MG63 (cell line): ENCODE results near the gene ADAP1. TPM values are rescaled to one million over a fixed set of nuclear protein-coding genes. Genes with fewer than 3 reads are reported as not detected.
"Not testable (repeated sequence)": the region's sequence is repeated elsewhere in the genome, so short reads cannot be mapped to it uniquely, and the experiment has no call there.

Source experiments
- DNase-seq: peaks from one replicate; pipeline ENCODE4 v3.0.0-alpha.2; 2020
- H3K27me3 ChIP-seq: fragments of 250-450 bp; sonication (Bioruptor Pico); 2 replicates; pipeline ENCODE4 v1.5.1; 2020; ENCODE audit warnings: mild to moderate bottlenecking, moderate library complexity
- H3K36me3 ChIP-seq: fragments of 250-450 bp; sonication (Bioruptor Pico); 2 replicates; pipeline ENCODE4 v1.5.1; 2020; ENCODE audit warnings: mild to moderate bottlenecking, moderate library complexity
- H3K4me3 ChIP-seq: fragments of 250-450 bp; sonication (Bioruptor Pico); 2 replicates; pipeline ENCODE4 v1.5.1; 2020; ENCODE audit warnings: mild to moderate bottlenecking, moderate library complexity
- H3K9me3 ChIP-seq: fragments of 250-450 bp; sonication (Bioruptor Pico); 2 replicates; pipeline ENCODE4 v1.5.1; 2020; ENCODE audit warnings: mild to moderate bottlenecking, moderate library complexity
- total RNA-seq: library from RNA; depleted of rRNA; stranded (reverse); fragments of >200 nt; shearing (Covaris generic); gene quantifications from 2 replicates; pipeline ENCODE4 v1.2.3, GENCODE V29; 2014; ENCODE audit warnings: low replicate concordance

The ADAP1 gene
- total RNA-seq, 1 experiment from 2014 or later, result 9.6 TPM

DNA sequence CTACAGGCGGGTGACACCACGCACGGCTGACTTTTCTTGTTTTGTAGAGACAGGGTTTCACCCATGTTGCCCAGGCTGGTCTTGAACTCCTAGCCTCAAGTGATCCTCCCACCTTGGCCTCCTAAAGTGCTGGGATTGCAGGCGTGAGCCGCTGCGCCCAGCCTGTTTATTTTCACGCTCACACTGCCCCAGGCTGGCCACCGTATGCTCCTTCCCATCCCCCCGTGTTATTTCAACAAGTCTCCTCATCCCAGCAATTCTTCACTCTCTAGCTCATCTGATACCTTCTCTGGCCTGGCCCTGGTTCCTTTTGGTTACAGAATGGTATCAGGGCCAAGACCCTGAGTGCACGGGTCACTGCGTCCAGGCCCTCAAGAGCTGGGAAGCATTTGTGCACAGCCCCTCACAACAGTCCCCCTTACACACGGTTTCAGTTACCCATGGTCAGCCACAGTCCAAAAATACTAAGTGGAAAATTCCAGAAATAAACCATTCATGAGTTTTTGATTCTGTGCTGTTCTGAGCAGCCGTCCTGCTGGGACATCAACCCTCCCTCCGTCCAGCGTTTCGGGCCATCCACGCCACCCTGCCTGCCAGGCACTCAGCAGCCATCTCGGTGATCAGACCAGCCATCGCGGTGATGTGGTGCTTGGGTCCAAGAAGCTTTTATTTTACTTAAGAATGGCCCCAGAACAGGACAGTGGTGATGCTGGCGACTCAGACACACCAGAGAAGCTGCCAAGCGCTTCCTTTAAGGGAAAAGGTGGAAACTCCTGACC lies 12.0 kb upstream of the ADAP1 start:
- Histone ChIP-seq H3K27me3 (no peaks in the 10 kb centered on the region), H3K36me3 (peaks cover 31% of the 10 kb centered on the region), H3K4me3 (no peak overlapping the region), H3K9me3 (no peaks in the 10 kb centered on the region)
- DNase-seq, result no peak

DNA sequence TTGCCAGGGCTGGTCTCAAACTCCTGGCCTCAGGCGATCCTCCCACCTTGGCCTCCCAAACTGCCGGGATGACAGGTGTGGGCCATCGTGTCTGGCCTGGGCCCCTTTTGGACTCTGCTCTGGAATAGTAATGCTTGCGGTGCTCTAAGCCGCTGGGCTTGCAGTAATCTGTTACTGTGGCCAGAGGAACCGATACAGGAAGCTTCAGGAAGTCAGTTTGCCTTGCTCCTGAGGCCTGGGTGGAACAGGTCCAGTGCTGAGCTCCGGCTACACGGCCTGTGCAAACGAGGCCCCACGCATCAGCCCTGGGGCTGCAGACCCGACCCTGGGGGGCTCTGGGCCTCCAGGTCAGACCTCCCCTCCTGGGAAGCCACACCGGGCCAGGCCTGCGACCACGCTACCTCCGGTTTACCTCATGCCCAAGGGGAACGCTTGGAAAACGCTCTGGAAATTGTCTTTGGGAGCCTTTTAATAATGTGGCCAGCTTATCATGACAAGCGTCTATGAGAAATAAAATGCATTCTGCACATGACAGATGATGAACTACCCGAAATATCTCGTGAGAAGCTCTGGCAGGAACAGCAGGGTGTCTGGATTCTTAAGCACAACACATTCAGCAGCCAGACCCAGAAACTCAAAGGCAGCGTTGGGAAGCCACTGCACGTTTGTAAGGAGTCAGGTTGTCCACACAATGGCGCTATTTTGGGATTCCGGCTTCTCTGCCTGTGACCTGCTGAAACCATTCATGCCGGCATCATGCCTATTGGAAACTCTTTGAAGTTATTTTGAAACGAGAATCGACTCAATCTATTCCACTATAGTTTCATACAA lies 10.1 kb upstream of the ADAP1 start:
- peak; percentile 59 for DNase-seq
- Histone ChIP-seq H3K27me3 (no peaks in the 10 kb centered on the region), H3K4me3 (no peak overlapping the region), H3K9me3 (no peaks in the 10 kb centered on the region), H3K36me3 (peaks cover 25% of the 10 kb centered on the region)

- Histone ChIP-seq H3K36me3 (peaks cover 16% of the 10 kb centered on the region), H3K4me3 (no peak overlapping the region), H3K27me3 (no peaks in the 10 kb centered on the region), H3K9me3 (no peaks in the 10 kb centered on the region)
- no peak for DNase-seq
These were observed 9.0 kb upstream of the ADAP1 start for GRCh38 chr7:963236-964078.

GRCh38 chr7:962401-963081 lies 8.1 kb upstream of the ADAP1 start:
- H3K27me3 ChIP-seq, result no peaks in the 10 kb centered on the region
- no peak overlapping the region for H3K4me3 ChIP-seq
- no peaks in the 10 kb centered on the region for H3K9me3 ChIP-seq
- H3K36me3 ChIP-seq, result peaks cover 9% of the 10 kb centered on the region
- DNase-seq, result no peak

DNA sequence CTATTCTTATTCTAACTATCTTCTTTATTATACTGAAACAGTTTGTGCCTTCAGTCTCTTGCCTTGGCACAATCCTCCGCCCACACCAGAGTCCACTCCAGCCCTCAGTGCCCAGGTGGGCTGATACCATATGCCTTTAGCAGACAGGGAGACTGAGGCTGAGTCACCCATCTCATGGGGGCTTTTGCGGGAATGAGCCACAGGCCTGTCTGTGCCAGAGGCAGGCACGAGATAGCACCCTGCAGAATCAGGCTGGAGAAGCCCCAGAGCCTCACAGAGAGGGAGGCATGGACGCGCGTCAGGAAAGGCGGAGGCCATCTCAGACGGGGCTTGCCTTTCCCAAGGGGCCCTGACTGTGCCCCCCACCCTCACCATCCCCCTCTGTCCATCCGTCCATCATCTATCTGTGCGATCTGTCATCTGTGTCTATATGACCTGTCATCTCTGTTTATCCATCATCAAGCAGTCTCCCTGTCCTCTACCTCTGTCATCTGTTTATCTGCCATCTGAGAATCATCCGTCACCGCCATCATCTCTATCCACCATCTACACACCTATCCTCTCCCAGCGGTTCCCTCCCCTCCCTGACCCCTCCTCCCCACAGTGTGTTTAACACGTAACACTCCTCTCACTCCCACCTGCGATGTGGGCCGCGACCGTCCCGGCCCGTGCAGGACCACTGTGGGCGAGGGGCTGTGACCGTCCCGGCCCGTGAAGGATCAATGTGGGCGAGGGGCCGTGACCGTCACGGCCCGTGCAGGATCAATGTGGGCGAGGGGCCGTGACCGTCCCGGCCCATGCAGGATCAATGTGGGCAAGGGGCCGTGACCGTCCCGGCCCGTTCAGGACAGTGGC lies 7.3 kb upstream of the ADAP1 start:
- Histone ChIP-seq H3K27me3 (no peaks in the 10 kb centered on the region), H3K36me3 (peaks cover 2% of the 10 kb centered on the region; the same call in 1 of the 2 replicates), H3K9me3 (no peaks in the 10 kb centered on the region), H3K4me3 (no peak overlapping the region)
- DNase-seq, result no peak

GRCh38 chr7:960972-961371 lies 6.5 kb upstream of the ADAP1 start:
- not testable (repeated sequence) for DNase-seq, H3K9me3 ChIP-seq, H3K36me3 ChIP-seq, H3K27me3 ChIP-seq, H3K4me3 ChIP-seq

DNA sequence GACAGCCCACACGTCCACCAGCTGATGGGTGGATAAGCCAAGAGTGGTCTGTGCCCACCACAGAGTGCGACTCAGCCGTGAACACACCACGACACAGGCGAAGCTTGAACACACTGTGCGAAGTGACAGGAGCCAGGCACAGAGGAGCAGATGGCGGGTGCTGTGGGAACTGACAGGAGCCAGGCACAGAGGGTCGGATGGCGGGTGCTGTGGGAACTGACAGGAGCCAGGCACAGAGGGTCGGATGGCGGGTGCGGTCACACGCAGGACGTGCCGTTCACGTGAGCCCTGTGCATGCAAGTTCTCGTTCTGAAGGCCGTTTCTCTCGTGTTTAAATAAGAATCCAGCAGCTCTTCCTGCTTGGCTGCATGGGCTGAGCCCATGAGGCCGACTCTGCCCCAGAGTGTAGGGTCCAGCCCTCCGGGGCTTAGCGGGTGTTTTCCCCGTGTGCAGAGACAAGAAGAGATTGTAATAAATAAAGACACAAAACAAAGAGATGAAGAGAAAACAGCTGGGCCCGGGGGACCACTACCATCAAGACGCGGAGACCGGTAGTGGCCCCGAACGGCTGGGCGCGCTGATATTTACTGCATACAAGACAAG lies 5.9 kb upstream of the ADAP1 start:
- Histone ChIP-seq H3K27me3 (no peaks in the 10 kb centered on the region), H3K9me3 (no peaks in the 10 kb centered on the region), H3K4me3 (no peak overlapping the region), H3K36me3 (no peaks in the 10 kb centered on the region)
- no peak for DNase-seq

- not testable (repeated sequence) for H3K27me3 ChIP-seq, DNase-seq, H3K9me3 ChIP-seq, H3K4me3 ChIP-seq, H3K36me3 ChIP-seq
These were observed 5.3 kb upstream of the ADAP1 start for GRCh38 chr7:959740-960139.

DNA sequence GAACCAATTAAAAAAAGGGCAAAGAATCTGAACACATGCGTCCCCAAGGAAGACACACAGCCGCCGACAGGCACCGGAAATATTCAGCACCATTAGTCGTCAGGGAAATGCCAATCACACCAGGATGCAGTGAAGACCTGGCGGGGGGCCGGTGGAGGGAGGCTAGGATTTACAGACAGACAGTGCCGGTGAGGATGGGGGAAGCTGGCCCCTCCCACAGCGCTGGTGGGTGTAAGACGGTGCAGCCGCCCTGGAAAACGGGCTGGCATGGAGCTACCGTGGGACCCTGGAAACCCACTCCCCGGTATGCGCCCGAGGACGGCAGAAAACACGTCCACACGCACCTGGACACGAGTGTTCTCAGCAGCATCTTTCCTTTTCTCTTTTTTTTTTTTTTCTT lies 4.8 kb upstream of the ADAP1 start:
- H3K4me3 ChIP-seq, result no peak overlapping the region
- DNase-seq, result no peak
- H3K9me3 ChIP-seq, result no peaks in the 10 kb centered on the region
- H3K36me3 ChIP-seq, result no peaks in the 10 kb centered on the region
- no peaks in the 10 kb centered on the region for H3K27me3 ChIP-seq

DNA sequence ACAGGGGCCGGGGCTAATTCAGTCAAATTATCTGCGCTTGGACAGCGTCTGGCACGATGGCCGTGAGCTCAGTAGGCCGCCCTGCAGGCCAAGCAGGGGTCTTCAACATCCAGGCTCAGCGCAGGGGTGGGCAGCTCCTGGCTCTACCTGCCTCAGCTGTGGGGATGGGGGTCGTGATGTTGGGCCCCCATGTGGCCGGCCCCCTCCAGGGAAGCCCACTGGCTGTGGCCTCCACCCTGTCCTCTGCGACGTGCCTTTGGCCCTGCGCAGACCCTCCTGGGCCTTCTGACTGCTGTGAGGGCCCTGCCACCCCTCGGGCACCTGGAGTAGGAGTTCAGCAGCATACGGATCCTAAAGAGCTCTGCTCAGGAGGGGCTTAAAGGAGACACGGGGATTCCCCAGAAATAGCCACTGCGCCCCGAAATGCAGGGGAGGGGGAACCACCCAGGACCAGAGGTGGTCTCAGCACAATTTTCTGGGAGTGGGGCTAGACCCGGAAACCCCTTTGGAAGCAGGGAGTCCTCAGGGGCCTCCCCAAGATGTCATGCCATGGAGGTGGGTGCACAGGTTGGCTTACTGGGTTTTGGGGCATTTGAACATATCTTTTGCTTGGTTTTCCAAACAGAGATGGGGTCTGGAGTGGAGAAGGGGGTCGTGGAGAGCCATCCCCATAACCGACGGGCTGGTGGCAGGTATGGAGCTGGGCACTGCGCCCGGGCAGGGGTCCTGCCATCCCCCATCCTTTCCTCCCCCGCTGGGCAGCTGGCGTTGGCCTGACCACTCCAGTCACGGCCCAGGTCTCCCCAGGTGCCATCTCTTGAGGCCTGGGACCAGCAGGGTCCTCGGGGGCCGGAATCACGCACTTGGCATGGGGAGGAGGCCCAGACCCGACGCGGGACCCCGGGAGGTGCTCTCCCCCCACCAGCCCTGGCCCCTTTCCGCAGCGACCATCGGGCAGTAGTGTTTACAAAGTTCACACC lies 4.0 kb upstream of the ADAP1 start:
- no peak for DNase-seq
- no peaks in the 10 kb centered on the region for H3K27me3 ChIP-seq
- no peaks in the 10 kb centered on the region for H3K9me3 ChIP-seq
- H3K4me3 ChIP-seq, result no peak overlapping the region
- no peaks in the 10 kb centered on the region for H3K36me3 ChIP-seq

DNA sequence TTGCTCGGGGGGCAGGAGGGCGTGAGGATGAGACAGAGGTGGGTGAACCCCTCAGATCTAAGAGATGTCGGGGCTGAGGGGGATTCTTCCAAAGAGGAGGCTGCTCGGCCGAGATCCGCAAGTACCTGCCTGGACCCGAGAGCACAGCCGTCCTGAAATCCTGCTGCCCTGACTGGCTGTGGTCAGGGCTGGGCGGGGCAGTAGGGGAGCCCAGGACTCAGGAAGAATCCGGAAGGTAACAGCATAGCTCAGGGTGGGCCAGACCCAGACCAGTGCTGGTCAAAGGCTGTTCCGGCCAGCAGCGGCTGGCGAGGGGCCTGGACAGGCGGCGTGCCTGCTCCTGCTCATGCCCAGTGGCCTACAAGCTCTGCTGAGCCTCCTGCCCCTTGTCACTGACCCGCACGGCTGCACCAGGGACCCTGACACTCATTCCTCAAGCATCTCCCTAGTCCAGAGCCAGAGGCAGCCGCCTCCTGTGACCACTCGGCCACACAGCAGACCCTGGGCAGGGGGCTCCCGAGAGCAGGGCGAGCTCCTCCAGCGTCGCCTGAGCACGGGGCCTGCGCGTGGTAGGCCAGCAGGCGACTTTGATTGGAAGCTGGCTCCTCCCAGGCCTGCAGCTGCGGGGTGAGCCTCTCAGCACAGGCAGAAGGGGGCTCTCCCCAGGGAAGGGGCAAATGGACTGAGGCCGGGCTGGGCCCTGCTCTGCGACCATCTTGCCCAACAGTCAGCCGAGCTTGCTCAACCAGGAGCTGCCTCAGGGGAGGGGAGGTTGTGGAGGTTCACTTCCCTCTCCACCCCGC lies 3.1 kb upstream of the ADAP1 start:
- Histone ChIP-seq H3K9me3 (no peaks in the 10 kb centered on the region), H3K36me3 (no peaks in the 10 kb centered on the region), H3K4me3 (no peak overlapping the region), H3K27me3 (no peaks in the 10 kb centered on the region)
- no peak for DNase-seq

GRCh38 chr7:956031-956430 lies 1.6 kb upstream of the ADAP1 start:
- no peaks in the 10 kb centered on the region for H3K27me3 ChIP-seq

GRCh38 chr7:953547-954327 lies 743 bp downstream of the ADAP1 start:
- Histone ChIP-seq H3K27me3 (no peaks in the 10 kb centered on the region), H3K36me3 (no peaks in the 10 kb centered on the region), H3K4me3 (peak overlapping the region; percentile 12; the same call in 1 of the 2 replicates), H3K9me3 (no peaks in the 10 kb centered on the region)
- no peak for DNase-seq

More at GRCh38 chr7:956031-956430, 1.6 kb upstream of the ADAP1 start:
- DNase-seq, result no peak
- Histone ChIP-seq H3K9me3 (no peaks in the 10 kb centered on the region), H3K36me3 (no peaks in the 10 kb centered on the region), H3K4me3 (no peak overlapping the region)
